ENCODE data around the gene ENOX2. TPM values are rescaled to one million over a fixed set of nuclear protein-coding genes. Genes with fewer than 3 reads are reported as not detected.
A peak's percentile ranks its signal among the peaks of the same experiment; 100 is the strongest.

The ENOX2 gene
- total RNA-seq, 1 experiment from 2014 or later, result 14.8 TPM

DNA sequence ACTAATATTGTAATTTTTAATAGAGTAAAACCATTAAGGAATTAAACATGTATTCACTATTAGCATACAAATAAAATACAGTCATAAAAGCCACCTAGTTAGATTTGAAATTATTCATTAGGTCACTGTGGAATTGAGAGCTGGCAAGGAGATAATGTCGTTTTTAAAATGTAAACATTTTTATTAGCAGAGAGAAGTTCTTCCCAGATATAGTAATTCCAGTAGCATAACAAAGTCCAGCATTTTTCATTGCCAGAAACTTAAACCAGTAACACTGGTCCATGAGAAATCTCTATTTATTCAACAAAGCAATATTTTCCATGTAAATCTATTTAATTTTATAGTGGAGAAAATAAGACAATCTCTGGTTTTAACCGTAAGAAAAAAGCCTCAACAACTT lies 17.5 kb downstream of the ENOX2 start:
- no peak for DNase-seq (ENCODE audit: low spot score)

- DNase-seq (ENCODE audit: low spot score), result no peak
Measured at GRCh38 chrX:130884627-130885026, 18.4 kb downstream of the ENOX2 start.

DNA sequence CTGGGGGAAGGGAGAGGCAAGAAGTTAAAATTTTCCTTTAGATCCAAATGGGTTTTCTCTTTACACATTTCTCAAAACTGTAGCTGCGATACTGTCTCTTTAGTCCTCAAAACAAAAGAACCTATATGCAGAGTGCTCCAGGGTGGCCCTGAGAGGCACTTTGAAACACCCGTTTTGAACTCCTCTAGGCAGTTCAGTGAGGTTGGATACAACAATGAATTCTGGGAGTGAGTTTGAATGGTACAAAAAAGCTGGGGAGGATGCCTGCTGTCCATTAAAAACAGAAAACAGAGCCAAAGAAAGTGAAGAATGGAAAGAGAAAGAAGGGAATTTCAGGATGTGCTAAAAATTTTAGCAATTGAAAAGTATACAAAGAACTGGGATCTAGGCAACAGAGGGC lies 23.1 kb downstream of the ENOX2 start:
- DNase-seq (ENCODE audit: low spot score), result no peak

GRCh38 chrX:130878350-130879341 lies 24.4 kb downstream of the ENOX2 start:
- DNase-seq (ENCODE audit: low spot score), result peak; percentile 91

DNA sequence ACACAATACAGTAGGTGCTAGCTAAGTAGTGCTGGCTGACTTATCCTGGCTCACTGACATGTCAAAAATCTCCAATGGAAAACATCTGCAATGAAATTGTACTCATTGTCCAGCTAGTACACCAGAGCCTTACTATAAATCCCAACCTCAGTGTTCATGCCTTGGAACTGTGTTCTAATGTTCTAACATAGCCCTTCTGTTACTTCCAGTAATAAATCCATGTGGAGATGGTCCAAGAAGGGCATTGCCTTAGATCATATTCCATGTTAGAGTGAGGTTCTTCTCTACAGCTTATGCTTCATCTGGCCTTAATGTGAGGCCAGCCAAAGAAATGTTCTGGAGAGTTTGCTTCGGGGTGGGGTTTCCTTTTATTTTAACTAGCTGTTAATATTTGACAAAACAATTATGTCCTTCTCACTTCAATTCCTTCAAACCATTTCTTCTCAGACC lies 25.1 kb downstream of the ENOX2 start:
- DNase-seq (ENCODE audit: low spot score), result no peak

DNA sequence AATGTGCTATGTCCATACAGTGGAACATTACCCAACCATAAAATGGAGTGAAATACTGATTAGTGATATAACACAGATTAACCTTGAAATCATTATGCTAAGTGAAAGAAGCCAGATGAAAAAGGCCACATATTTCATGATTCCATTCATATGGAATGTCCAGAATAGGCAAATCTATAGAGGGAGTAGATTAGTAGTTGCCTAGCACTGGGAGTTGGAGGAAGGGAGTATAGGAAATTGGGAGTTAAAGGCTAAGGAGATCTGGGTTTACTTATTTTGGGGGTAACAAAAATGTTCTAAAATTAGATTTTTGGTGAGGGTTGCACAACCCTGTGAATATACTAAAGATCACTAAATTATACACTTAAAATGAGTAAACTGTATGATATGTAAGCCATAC lies 26.8 kb downstream of the ENOX2 start:
- DNase-seq (ENCODE audit: low spot score), result no peak

GRCh38 chrX:130874751-130875150 lies 28.3 kb downstream of the ENOX2 start:
- DNase-seq (ENCODE audit: low spot score), result no peak

DNA sequence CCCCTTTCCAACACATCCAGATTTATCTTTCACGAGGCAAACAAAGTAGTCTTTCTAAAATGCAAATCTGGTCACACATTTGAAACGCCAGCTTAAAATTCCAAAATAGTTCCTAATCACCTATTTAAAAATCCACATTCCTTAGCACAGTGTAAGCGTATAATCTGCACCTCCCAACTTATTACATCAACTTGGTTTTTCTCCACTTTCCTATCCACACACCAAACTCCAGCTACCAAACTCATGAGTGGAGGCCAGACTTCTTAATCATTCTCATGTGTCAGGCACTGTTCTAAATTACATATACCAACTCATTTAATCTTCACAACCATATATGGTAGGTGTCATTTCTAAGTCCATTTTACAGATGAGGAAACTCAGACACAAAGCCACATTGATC lies 33.8 kb downstream of the ENOX2 start:
- no peak for DNase-seq (ENCODE audit: low spot score)

GRCh38 chrX:130861462-130861861 lies 41.5 kb downstream of the ENOX2 start:
- DNase-seq (ENCODE audit: low spot score), result no peak

GRCh38 chrX:130857207-130857606 lies 45.8 kb downstream of the ENOX2 start:
- DNase-seq (ENCODE audit: low spot score), result no peak

- DNase-seq (ENCODE audit: low spot score), result no peak
Measured at GRCh38 chrX:130851569-130851968, 51.4 kb downstream of the ENOX2 start.

DNA sequence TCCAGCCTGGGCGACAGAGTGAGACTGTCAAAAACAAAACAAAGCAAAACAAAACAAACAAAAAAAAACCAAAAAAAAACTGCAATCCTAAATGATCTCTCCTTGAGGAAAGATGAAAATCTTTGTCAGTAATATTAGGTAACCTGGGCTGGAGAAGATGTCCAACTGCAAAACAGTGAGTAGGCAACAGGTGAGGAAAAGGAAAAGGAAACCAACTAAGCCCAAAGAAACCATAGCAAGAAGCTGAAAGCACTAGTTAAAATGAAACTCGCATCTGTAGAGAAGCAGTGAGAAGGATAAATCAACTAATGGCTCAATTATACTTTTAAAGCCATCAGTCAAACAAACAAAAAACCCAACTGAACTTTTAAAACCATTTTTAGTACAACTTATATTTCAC lies 54.2 kb downstream of the ENOX2 start:
- DNase-seq (ENCODE audit: low spot score), result no peak

GRCh38 chrX:130846746-130847145 lies 56.3 kb downstream of the ENOX2 start:
- no peak for DNase-seq (ENCODE audit: low spot score)

- DNase-seq (ENCODE audit: low spot score), result no peak
Measured at GRCh38 chrX:130841776-130842175, 61.2 kb downstream of the ENOX2 start.

- no peak for DNase-seq (ENCODE audit: low spot score)
Measured at GRCh38 chrX:130840345-130840744, 62.7 kb downstream of the ENOX2 start.

DNA sequence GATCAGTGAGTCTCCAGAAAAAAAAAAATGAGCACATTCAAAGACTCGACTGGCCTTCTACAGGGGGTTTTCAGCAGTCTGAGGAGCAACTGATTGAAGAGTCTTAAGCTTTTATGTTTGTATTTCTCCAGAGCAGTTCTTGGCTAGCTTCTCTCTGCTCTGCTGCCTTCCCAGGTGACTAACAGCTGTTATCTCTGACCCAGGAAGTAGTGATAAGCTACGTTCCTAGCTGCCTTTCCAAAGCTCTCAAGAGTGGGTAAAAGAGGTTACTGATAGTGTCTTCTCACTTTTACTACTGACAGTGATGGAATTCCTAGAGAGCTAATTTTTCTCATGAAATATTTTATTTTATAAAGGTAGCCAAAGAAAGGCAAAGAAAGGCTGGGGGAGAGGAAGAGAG lies 66.6 kb downstream of the ENOX2 start:
- DNase-seq (ENCODE audit: low spot score), result no peak

GRCh38 chrX:130834830-130835229 lies 68.2 kb downstream of the ENOX2 start:
- no peak for DNase-seq (ENCODE audit: low spot score)

DNA sequence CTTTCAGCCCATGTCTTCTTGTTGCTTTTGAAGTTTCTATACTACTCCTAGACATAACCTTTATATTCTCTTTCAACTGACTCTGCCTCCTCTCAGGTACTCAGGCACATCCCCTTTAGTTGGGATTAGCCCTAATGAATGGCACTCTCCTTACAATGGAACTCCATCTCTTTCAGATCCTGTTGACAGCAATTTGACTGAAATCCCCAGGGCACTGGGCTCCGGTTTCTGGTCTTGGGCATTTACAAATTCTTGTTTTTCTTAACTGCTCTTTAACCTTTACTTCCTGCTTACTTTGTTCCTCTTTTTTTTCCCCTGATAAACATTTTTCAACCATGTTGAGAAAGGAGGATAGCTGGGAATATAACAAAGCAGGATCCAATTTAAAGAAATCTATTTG lies 68.9 kb downstream of the ENOX2 start:
- DNase-seq (ENCODE audit: low spot score), result no peak

DNA sequence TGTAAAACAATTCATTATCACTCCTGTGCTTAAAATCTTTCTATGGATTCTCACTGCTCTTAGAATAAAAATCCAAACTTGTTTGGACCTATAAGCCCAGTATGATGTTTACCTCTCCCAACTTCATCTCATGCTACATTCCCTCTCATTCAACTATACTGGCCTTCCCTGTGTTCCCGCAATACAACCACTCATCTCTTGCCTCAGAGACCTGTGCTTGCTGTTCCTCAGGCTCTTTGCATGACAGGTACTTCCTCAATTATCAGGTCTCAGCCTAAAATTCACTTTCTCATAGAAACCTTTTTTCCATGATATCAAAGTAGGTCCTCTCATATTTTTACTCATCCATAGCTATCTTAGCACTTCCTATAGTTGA lies 71.7 kb downstream of the ENOX2 start:
- DNase-seq (ENCODE audit: low spot score), result no peak

DNA sequence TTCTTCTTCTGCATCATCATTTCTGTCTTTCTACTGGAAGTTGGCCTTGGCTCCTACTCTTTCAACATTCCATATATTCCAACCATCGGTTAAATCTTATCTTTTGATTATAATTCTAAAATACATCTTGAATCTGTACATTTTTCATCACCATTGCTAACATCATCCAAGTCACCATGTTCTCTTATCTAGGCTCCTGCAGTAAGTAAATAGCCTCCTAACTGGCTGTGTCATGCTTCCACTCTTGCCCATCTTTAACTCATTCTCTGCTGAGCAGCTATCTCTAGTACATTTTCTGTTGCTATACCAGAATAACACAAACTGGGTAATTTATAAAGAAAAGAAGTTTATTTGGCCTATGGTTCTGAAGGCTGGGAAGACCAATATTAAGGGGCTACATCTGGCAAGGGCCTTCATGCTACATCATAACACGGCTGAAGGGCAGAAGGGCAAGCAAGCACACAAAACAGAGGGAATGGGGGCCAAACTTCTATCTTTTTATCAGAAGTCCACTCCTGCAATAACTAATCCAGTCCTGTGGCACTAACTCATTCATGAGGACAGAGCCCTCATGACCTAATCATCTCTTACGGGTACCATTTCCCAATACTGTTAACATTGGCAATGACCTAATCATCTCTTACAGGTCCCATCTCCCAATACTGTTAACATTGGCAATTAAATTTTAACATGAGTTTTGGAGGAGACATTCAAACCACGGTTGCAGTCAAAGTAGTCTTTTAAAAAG lies 72.2 kb downstream of the ENOX2 start:
- no peak for DNase-seq (ENCODE audit: low spot score)

GRCh38 chrX:130829526-130830515 lies 73.2 kb downstream of the ENOX2 start:
- DNase-seq (ENCODE audit: low spot score), result no peak

GRCh38 chrX:130828641-130829040 lies 74.4 kb downstream of the ENOX2 start:
- no peak for DNase-seq (ENCODE audit: low spot score)
